Spleen (tissue), 7 donors: ENCODE measurements around the gene ACSM6.

Experiments used
- POLR2A ChIP-seq, 3 donors: fragments of 450-650 bp; IDR thresholded peaks; one replicate each; pipeline ENCODE4 v1.5.1; 2017; ENCODE audit warnings: antibody characterized with exemption in 3 of 3, mild to moderate bottlenecking in 1 of 3
- TF ChIP-seq, protein P1 (sequence below), 11 experiments: fragments of 200-600 bp in 7 of 11; fragments of 450-650 bp in 4 of 11; sonication (generic) in 4 of 11; IDR thresholded peaks in 8 of 11; conservative IDR thresholded peaks in 3 of 11; 1 replicate in 7 of 11; 2 replicates in 4 of 11; pipeline versions ENCODE4 v1.4.0 to v1.8.0; 2016 to 2021; ENCODE audit warnings: antibody characterized with exemption in 11 of 11, inconsistent platforms in 4 of 11, mild to moderate bottlenecking in 1 of 11
- donor health status: DM: no; HTN: no; CAD: no; lungs with moderate emphysema.
- donor health status: DM: no; HTN: no; CAD: no.
- donor health status: DM: no; HTN: no; CAD: no.

DNA sequence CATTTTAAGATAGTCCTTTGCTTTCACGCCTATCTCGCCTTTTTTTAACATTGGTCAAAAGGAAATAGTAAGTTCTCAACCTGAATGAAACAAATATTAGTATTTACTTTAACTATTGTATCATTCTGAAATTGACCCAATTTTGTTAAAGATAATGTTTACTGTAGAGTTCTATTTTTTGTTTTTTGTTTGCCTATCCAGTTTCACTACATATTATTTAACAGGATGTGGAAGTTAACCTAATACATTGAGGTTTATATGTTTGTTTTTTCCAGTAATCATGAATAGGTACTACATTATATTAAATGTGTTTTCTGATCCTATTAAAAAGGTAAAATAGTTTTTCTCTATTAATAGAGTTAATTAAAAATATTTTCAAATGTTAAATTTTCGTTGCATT is 26.5 kb downstream of the ACSM6 start:
- TF ChIP-seq, protein P1, sequence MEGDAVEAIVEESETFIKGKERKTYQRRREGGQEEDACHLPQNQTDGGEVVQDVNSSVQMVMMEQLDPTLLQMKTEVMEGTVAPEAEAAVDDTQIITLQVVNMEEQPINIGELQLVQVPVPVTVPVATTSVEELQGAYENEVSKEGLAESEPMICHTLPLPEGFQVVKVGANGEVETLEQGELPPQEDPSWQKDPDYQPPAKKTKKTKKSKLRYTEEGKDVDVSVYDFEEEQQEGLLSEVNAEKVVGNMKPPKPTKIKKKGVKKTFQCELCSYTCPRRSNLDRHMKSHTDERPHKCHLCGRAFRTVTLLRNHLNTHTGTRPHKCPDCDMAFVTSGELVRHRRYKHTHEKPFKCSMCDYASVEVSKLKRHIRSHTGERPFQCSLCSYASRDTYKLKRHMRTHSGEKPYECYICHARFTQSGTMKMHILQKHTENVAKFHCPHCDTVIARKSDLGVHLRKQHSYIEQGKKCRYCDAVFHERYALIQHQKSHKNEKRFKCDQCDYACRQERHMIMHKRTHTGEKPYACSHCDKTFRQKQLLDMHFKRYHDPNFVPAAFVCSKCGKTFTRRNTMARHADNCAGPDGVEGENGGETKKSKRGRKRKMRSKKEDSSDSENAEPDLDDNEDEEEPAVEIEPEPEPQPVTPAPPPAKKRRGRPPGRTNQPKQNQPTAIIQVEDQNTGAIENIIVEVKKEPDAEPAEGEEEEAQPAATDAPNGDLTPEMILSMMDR (IDR thresholded peaks at IDR 0.05 in 8 of 11, conservative IDR thresholded peaks at IDR 0.05 in 3 of 11) = no peak
- TF ChIP-seq POLR2A (IDR thresholded peaks at IDR 0.05) = no peak
